Measurements from ENCODE around the gene TMEM120A.

The TMEM120A gene

GRCh38 chr7:75957021-75957736, 37.2 kb downstream of the TMEM120A start:
- DNase-seq = no peak

DNA sequence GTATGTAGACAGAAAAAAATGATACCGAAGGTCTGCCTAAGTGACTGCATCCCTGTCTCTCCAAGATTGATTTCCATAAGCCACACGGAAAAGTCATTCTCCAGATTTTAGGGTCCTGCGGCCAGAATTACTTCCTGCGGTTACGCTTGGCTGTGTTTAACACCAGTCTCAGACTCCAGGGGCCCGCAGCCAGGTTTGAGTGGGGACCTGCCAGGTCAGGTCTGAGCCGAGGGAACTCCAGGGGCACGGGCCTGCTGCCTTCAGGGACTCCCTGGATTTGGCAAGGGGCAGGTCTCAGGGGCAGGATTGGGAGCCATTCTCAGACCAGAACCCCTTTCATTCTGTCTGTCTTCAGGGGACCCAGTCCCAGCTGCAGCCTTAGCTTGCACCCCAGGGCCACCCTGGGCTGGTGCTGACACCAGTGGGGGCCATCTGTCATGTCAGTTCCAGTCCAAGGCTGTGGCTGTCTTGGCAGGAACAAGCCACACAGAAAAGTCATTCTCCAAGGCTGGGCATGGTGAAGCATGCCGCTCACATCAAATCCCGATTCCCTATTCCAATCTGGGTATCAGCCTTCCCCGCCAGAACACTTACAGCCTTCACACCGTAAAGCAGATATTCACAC, 39.0 kb downstream of the TMEM120A start:
- DNase-seq = no peak

DNA sequence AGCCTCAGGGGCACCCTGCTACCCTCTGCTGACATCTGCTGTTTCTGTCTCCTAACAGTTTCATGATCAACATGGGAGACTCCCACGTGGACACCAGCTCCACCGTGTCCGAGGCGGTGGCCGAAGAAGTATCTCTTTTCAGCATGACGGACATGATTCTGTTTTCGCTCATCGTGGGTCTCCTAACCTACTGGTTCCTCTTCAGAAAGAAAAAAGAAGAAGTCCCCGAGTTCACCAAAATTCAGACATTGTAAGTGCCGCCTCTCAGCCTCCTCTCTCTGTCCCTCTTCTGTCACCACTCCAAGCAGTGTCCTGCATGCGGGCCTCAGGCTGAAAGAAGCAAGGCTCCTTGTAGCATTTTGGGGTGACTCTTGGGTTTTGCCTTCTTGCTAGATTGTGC, 40.5 kb downstream of the TMEM120A start:
- DNase-seq = no peak

- no peak for DNase-seq
Observed at GRCh38 chr7:75953431-75953830, 41.0 kb downstream of the TMEM120A start.

DNA sequence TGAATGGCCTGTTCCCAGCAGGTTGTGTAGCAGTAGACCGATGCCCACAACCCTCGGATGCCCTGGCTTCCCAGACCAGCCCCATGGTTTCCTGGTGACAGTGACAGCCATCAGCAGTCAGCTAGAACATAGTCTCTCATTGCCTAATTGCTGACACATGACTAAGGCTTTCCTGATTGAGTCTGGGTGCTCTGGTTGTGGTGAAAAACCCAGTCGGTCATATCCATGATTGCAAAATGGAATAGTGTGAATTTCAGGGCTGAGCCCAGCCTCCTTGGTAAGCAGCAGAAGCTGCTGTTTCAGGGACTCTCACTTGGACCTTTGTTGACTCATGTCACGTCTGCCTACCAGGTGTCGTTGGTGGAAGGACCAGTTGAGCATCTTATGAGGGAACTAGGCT, 42.9 kb downstream of the TMEM120A start:
- no peak for DNase-seq

DNA sequence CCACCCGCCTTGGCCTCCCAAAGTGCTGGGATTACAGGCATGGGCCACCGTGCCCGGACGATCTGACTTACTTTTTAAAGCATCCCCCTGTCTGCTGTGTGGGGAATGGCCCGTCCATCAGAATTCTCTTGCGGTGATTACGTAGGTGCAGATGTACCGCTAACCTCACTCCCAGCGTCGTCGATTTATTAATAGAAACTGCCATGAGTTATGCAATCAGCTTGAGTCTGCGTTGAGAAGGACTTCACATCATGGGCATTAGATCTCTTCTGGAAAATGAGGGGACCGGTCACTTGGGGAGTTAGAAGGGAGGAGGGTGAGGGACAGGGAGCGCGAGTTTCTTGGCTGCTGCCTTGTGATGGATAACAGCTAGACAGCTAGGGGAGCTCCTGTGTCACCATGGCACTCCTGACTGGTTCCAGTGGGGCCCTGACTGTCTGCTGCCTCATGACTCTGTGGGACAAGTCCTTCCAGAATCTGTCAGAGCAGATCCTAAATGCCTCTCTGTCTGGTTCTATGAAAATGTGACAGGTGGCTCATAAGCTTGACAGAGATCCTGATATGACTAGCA, 44.2 kb downstream of the TMEM120A start:
- DNase-seq = no peak

GRCh38 chr7:75948179-75948578, 46.2 kb downstream of the TMEM120A start:
- no peak for DNase-seq

GRCh38 chr7:75946207-75946855, 48.1 kb downstream of the TMEM120A start:
- DNase-seq = no peak

DNA sequence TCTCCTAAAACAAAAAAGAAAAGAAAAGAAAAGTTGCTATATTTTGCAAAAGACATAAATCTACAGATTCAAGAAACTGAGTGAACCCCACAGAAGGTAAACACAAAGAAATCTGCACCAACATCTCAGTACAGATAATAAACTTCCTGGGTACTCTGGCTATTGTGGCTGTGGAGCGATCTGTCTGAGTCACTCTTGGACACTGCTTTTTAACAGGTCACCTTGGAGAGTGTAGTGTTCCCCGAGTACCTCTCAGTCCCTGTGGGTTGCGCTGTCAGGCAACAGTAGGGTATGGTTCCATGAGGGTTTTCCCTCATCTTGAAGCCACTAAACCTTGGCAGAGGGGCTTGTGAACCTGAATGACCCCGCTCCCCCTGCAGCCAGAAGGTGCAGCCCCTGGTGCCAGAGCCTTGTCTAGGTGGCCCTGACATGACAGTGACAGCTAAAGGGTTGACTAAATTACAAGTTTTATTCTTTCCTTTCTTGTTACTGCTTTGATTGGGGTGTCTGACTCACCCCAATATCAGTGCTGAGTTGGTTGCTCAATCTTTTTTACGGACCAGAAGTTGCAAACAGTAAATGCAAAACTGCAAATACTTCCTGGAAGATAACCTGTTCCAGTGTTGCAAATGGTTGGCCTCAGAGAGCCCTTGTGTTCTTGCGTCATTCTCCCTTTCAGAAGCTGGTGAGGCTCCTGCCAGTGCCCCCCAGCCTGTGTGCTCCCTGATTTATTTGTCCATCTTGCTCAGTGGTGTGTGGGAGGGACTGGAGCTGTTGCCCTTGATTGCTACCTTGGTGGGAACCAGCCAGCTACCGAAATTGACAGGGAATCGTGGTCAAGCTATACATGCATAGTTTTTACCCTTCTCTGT, 48.9 kb downstream of the TMEM120A start:
- DNase-seq = no peak

DNA sequence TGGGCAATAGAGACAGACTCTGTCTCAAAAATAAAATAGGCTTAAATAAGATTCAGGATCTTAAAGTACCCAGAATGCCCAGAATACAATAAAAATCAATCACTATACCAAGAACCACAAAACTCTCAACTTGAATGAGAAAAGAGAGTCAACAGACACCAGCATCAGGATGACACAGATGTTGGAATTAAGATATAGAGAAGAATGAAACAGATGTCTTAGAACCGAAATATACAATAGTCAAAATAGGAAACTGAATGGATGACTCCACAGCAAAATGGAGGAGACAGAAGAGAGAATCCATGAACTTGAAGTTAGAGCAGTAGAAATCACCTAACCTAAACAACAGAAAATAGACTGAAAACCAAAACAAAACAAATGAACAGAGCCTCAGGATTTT, 49.9 kb downstream of the TMEM120A start:
- no peak for DNase-seq

GRCh38 chr7:75943864-75944263, 50.5 kb downstream of the TMEM120A start:
- DNase-seq = no peak

DNA sequence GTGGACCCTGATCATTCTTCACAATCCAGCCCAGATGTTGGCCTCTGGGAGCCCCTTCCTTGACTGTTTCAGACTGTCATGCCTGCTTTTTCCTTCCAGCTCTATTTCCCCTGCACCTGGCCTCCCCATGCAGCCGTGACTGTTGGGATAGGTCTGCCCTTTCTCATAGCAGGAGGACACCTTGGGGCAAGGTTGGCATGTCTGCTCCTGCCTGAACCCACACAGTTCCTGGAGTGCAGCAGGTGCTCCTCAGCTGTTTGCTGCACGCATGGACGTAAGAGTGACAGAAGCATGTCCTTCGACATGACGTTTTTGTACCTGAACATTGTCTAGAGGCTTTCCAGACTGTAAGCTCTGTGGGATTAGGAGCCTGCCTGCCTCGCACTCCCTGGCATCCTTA, 55.5 kb downstream of the TMEM120A start:
- DNase-seq = no peak

GRCh38 chr7:75937958-75938786, 56.2 kb downstream of the TMEM120A start:
- no peak for DNase-seq
